ENCODE results near the gene MNT.
A peak's percentile ranks its signal among the peaks of the same experiment; 100 is the strongest.
"Not testable (repeated sequence)": the region's sequence is repeated elsewhere in the genome, so short reads cannot be mapped to it uniquely, and the experiment has no call there.

Gene MNT

GRCh38 chr17:2400877-2401425 lies at the start of gene MNT:
Gene MNT (minus strand): TSS chr17:2401060. CDS start chr17:2400712, 348 bp downstream.
- peak; percentile 89 to 90 for DNase-seq (ENCODE audit: low read depth in 2 of 2)

- DNase-seq (ENCODE audit: low read depth in 2 of 2) = no peak
These were observed 49.3 kb upstream of the MNT start for GRCh38 chr17:2450016-2450650.

GRCh38 chr17:2449486-2449885 lies 48.6 kb upstream of the MNT start:
- no peak for DNase-seq (ENCODE audit: low read depth in 2 of 2)

- not testable (repeated sequence) for DNase-seq (ENCODE audit: low read depth in 2 of 2)
These were observed 46.6 kb upstream of the MNT start for GRCh38 chr17:2447479-2447878.

GRCh38 chr17:2445638-2446037 lies 44.8 kb upstream of the MNT start:
- DNase-seq (ENCODE audit: low read depth in 2 of 2) = no peak

- DNase-seq (ENCODE audit: low read depth in 2 of 2) = no peak
These were observed 43.5 kb upstream of the MNT start for GRCh38 chr17:2444382-2444781.

GRCh38 chr17:2442166-2442565 lies 41.3 kb upstream of the MNT start:
- DNase-seq (ENCODE audit: low read depth in 2 of 2) = no peak

- DNase-seq (ENCODE audit: low read depth in 2 of 2) = no peak
These were observed 40.1 kb upstream of the MNT start for GRCh38 chr17:2440930-2441329.

- DNase-seq (ENCODE audit: low read depth in 2 of 2) = not testable (repeated sequence)
These were observed 39.1 kb upstream of the MNT start for GRCh38 chr17:2439997-2440396.

GRCh38 chr17:2438823-2439222 lies 38.0 kb upstream of the MNT start:
- no peak for DNase-seq (ENCODE audit: low read depth in 2 of 2)

GRCh38 chr17:2436316-2436905 lies 35.6 kb upstream of the MNT start:
- DNase-seq (ENCODE audit: low read depth in 2 of 2) = no peak

- no peak for DNase-seq (ENCODE audit: low read depth in 2 of 2)
These were observed 35.0 kb upstream of the MNT start for GRCh38 chr17:2435862-2436261.

GRCh38 chr17:2435181-2435741 lies 34.4 kb upstream of the MNT start:
- no peak for DNase-seq (ENCODE audit: low read depth in 2 of 2)

- DNase-seq (ENCODE audit: low read depth in 2 of 2) = no peak
These were observed 32.8 kb upstream of the MNT start for GRCh38 chr17:2433696-2434095.

GRCh38 chr17:2427910-2428309 lies 27.1 kb upstream of the MNT start:
- DNase-seq (ENCODE audit: low read depth in 2 of 2) = no peak

GRCh38 chr17:2427215-2427614 lies 26.4 kb upstream of the MNT start:
- no peak for DNase-seq (ENCODE audit: low read depth in 2 of 2)

- DNase-seq (ENCODE audit: low read depth in 2 of 2) = no peak
These were observed 22.4 kb upstream of the MNT start for GRCh38 chr17:2423271-2423670.

- DNase-seq (ENCODE audit: low read depth in 2 of 2) = no peak
These were observed 20.7 kb upstream of the MNT start for GRCh38 chr17:2421315-2422147.

GRCh38 chr17:2420176-2420575 lies 19.3 kb upstream of the MNT start:
- DNase-seq (ENCODE audit: low read depth in 2 of 2) = no peak

- no peak for DNase-seq (ENCODE audit: low read depth in 2 of 2)
These were observed 18.6 kb upstream of the MNT start for GRCh38 chr17:2419486-2419885.

GRCh38 chr17:2418572-2418971 lies 17.7 kb upstream of the MNT start:
- no peak for DNase-seq (ENCODE audit: low read depth in 2 of 2)

- DNase-seq (ENCODE audit: low read depth in 2 of 2) = peak; percentile 82 to 86
These were observed 15.3 kb upstream of the MNT start for GRCh38 chr17:2416010-2416734.

All from stimulated activated CD4-positive, alpha-beta T cell treated with anti-CD3 and anti-CD28 coated beads, Interleukin-1b, Interleukin-23, amount 100 ng/mL, for 4 hours (primary cell).